Stimulated activated naive CD8-positive, alpha-beta T cell treated with anti-CD3 and anti-CD28 coated beads, Interleukin-15, amount 100 ng/mL, for 72 hours (primary cell): ENCODE data around the gene NAP1L4.

Experiments used
- ATAC-seq: fragments of 150-1000 bp; cut with Tn5 transposase; 2 replicates; pipeline ENCODE4 v1.10.0; 2021; ENCODE audit warnings: mild to moderate bottlenecking, moderate library complexity
- DNase-seq, 2 donors: peaks; one replicate each; pipeline ENCODE4 v3.0.0; 2021 to 2022
- H3K27ac Mint-ChIP-seq, 2 donors: one replicate each; pipeline ENCODE4 v1.8.0; 2022; ENCODE audit warnings: mild to moderate bottlenecking in 2 of 2, mixed read lengths in 2 of 2, moderate library complexity in 2 of 2
- H3K27me3 Mint-ChIP-seq: one replicate; pipeline ENCODE4 v1.8.0; 2022; ENCODE audit warnings: mixed read lengths
- H3K4me1 Mint-ChIP-seq: one replicate; pipeline ENCODE4 v1.8.0; 2022; ENCODE audit warnings: mild to moderate bottlenecking, mixed read lengths
- H3K4me3 Mint-ChIP-seq, 2 donors: one replicate each; pipeline ENCODE4 v1.8.0; 2022; ENCODE audit warnings: mild to moderate bottlenecking in 2 of 2, mixed read lengths in 2 of 2, moderate library complexity in 1 of 2
- H3K9me3 Mint-ChIP-seq, 2 donors: one replicate each; pipeline ENCODE4 v1.8.0; 2022; ENCODE audit warnings: mixed read lengths in 2 of 2

The NAP1L4 gene, protein sequence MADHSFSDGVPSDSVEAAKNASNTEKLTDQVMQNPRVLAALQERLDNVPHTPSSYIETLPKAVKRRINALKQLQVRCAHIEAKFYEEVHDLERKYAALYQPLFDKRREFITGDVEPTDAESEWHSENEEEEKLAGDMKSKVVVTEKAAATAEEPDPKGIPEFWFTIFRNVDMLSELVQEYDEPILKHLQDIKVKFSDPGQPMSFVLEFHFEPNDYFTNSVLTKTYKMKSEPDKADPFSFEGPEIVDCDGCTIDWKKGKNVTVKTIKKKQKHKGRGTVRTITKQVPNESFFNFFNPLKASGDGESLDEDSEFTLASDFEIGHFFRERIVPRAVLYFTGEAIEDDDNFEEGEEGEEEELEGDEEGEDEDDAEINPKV

DNA sequence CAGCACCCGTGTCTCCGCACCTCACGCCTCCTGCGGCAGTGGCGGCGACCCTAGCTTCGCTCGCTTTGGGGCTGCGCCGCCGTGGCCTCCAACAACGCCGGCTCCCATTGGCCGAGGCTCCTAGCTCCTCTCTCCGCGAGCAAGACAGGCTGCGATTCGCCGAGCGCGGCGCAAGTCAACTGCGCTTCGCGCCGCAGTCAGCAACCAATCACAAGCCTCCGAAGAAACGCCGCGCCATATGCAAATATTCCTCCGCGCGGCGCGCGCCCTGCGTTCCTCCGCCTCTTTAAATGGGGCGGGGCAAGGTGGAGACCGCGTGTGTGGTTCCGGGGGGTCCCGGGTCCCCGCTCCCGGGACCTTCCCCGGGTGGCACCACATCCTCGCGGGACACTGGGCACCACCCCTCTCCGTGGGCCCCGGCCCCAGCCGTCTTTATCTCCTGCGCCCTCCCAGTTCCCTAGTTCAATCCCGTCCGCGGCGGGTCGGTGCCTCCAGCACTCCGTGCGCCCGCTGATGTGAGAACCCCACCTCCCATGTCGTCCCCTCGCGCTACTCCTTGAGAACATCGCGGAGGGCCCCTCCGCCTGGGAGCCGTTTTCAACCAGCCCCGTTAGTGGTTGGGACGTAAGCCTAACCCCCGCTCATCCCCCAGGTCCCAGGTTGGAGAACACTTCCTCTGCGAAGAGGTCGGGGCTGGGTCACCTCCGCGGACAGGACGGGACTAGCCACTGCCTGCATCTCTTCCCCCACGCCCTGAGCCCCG lies at the start of gene NAP1L4:
Gene NAP1L4 (minus strand): TSS at position 96 of the 763 bp plus-strand sequence. CDS start 13,109 bp downstream, outside the sequence.
- Mint-ChIP-seq H3K27ac (peak within 1 kb of the TSS; percentile 100), H3K9me3 (no peaks in the 10 kb centered on the region), H3K4me1 (peaks cover 25% of the 10 kb centered on the region), H3K4me3 (peak within 1 kb of the TSS; percentile 99), H3K27me3 (no peaks in the 10 kb centered on the region)
- peak; percentile 95 to 96 for DNase-seq
- ATAC-seq: peak; percentile 87

DNA sequence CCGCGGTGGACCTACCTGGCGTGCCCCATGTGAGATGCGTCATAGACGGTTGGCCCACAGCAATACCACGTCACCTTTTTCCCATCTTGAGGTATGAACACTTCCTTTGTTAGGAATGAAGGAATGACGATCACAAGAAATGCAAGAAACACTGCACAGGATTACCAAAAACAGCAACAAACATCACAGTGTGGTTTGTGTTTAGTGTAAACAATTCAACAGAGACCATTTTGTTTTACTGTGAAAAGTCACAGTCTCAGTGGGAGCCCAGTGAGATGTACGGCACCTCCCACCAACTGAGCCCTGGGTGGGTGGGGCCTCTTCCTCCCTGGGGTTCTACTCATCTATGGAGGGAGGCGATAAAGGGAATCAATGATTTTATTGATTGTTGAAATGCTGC lies 48.8 kb upstream of the NAP1L4 start:
- Mint-ChIP-seq H3K4me1 (peaks cover 31% of the 10 kb centered on the region), H3K27me3 (no peaks in the 10 kb centered on the region), H3K27ac (no peak overlapping the region), H3K4me3 (no peak overlapping the region), H3K9me3 (no peaks in the 10 kb centered on the region)
- no peak for DNase-seq
- no peak for ATAC-seq

DNA sequence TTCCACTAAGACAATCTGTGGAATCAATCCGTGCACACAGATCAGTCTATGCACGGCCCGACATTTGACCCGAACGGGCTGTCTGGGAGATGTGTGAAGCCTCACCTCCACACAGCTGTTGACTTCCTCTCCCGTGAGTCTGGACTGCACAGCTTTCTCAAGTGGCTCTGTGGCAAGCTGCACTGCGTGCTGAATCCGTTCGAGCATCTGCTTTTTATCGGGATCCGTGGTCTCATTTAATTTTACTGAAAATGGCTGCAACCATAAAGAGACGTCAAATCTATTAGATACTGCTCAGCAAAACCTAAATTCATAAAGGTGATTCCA lies 45.8 kb upstream of the NAP1L4 start:
- H3K4me3 Mint-ChIP-seq: no peak overlapping the region
- H3K27ac Mint-ChIP-seq: no peak overlapping the region
- no peaks in the 10 kb centered on the region for H3K27me3 Mint-ChIP-seq
- DNase-seq: no peak
- no peaks in the 10 kb centered on the region for H3K9me3 Mint-ChIP-seq
- peaks cover 19% of the 10 kb centered on the region for H3K4me1 Mint-ChIP-seq
- ATAC-seq: no peak

DNA sequence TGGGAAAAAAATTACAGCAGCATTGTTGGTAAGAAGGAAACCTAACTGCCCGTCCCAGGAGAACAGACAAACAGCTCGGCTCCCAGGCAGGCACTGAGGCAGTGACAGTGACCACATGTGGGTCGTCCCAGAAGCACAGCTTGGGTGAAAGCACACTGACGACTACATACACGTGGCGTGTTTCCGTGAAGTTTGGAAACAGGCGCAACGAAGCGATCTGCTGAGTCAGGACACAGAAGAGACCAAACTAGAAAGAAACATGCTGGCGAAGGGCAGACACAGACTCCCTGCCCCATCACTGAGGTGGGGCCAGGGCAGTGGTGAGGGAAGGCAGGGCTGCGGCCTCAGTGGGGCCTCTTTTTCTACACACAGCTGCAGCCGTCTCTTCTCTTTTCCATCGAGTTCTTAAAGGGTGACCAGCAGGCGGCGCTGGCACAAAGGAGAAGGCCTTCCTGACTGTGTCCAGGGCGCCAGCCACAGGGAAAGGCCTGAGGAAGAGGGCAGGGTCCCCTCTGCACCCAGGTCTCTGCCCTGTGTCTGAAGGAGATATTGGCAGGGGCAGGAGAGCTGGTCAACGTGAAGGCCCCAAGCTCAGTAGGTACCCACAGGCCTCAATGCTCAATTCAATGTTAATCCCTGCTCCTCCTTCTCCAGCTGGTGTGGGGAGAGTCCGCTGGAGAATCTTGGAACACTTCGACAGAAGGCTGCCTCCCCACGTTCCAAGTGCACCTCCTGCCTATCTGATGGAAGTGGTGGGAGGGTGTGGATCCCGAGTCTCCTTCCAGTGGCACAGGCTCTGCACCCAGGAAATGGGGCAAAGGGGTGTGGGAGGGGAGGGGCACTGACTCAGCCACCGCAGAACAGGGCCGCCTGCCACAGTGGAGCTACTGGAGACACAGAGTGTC lies 45.2 kb upstream of the NAP1L4 start:
- Mint-ChIP-seq H3K9me3 (no peaks in the 10 kb centered on the region), H3K4me3 (no peak overlapping the region), H3K27me3 (no peaks in the 10 kb centered on the region), H3K4me1 (peaks cover 14% of the 10 kb centered on the region), H3K27ac (peak overlapping the region in 1 of 2 donors; percentile 86)
- DNase-seq: no peak
- peak; percentile 57 for ATAC-seq

DNA sequence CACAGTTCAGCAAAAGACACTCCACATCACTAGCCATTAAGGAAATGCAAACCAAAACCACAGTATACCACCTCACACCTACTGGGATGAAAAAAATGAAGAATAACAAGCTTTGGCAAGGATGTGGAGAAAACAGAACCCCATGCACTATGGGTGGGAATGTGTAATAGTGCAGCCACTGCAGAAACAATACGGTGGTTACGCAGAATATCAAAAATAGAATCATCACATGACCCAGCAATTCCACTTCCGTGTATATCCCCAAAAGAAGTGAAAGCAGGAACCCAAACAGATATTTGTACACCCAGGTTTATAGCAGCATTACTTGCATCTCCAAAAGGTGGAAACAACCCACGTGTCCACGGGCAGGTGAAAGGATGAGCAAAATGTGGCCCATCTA lies 44.3 kb upstream of the NAP1L4 start:
- ATAC-seq: no peak
- Mint-ChIP-seq H3K27ac (no peak overlapping the region), H3K9me3 (no peaks in the 10 kb centered on the region)

DNA sequence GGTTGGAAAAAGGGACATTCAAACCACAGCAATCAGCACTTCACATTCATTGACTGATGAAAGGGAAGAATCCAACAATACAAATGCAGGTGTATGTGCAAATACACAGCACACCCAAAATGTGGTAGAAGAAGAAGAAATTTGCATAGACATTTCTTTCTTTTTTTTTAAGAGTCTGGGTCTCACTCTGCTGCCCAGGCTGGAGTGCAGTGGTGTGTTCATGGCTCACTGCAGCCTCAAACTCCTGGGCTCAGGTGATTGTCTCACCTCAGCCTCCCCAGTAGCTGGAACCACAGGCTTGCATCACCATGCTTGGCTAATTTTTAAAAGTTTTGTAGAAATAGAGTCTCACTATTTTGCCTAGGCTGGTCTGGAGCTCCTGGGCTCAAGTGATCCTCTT lies 43.2 kb upstream of the NAP1L4 start:
- DNase-seq (no peak), ATAC-seq (no peak)
- H3K4me1 Mint-ChIP-seq: peaks cover 20% of the 10 kb centered on the region
- no peaks in the 10 kb centered on the region for H3K9me3 Mint-ChIP-seq
- no peak overlapping the region for H3K4me3 Mint-ChIP-seq
- no peak overlapping the region for H3K27ac Mint-ChIP-seq
- no peaks in the 10 kb centered on the region for H3K27me3 Mint-ChIP-seq

More for the DNA sequence above, 44.3 kb upstream of the NAP1L4 start:
- Mint-ChIP-seq H3K4me3 (no peak overlapping the region), H3K27me3 (no peaks in the 10 kb centered on the region), H3K4me1 (peaks cover 14% of the 10 kb centered on the region)
- DNase-seq: no peak

DNA sequence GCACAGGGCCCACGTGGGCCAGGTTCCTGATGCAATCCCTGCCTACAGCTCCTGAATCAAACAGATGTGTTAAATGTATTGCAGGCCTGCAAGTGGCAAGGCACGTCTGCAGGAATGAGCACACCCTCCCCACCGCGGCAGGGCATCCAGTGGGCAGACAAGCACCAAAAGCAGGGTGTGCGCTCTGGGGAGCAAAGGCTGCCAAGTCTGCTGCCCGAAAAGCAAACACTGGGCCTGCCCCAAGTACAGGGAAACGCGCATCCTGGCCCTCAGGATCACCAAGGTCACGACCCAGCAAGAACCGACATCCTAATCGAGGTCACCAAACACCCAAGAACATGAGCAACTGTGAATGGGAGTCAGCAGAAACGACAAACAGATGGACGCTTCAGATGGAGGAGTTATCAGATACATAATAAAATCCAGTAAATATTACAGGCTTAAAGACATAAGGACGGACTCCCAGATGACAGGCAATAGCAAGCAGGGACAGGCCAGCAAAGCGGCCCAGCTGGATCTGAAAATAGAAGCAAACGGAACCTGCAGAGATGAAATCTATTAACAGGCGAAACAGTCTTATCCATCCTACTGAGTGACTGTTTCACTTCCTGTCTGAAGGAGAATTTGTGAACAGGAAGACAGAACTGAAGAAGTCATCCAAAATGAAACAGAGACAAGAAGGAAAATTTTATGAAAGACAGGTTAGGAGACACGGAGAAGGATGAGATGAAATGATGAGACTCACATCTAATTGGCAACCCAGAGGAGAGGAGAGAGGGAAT lies 38.4 kb upstream of the NAP1L4 start:
- H3K27ac Mint-ChIP-seq: no peak overlapping the region

DNA sequence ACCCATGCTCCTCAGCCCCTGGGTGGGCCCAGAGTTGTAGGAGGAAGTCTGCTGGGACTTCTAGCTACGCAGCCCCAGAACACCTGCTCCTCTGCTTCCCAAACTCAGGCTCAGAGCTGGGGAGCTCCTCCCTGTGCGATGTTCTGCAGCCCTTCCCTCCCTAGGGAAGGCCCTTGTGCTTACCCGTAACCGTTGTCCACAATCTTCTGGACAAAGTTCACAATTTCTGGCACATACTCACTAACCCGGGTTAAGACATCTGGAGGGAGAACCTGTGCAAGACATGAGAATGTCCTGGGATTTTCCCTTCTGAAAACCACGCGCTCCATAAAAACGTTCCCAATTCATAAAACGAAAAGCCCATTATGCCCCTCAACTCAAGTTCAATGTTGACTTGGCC lies 36.7 kb upstream of the NAP1L4 start:
- DNase-seq (no peak), ATAC-seq (no peak)
- Mint-ChIP-seq H3K9me3 (no peaks in the 10 kb centered on the region), H3K4me3 (no peak overlapping the region), H3K27ac (no peak overlapping the region), H3K27me3 (no peaks in the 10 kb centered on the region), H3K4me1 (peaks cover 8% of the 10 kb centered on the region)

More for the DNA sequence above, 38.4 kb upstream of the NAP1L4 start:
- Mint-ChIP-seq H3K4me1 (peaks cover 6% of the 10 kb centered on the region), H3K4me3 (no peak overlapping the region), H3K27me3 (no peaks in the 10 kb centered on the region), H3K9me3 (no peaks in the 10 kb centered on the region)
- DNase-seq: no peak
- no peak for ATAC-seq

DNA sequence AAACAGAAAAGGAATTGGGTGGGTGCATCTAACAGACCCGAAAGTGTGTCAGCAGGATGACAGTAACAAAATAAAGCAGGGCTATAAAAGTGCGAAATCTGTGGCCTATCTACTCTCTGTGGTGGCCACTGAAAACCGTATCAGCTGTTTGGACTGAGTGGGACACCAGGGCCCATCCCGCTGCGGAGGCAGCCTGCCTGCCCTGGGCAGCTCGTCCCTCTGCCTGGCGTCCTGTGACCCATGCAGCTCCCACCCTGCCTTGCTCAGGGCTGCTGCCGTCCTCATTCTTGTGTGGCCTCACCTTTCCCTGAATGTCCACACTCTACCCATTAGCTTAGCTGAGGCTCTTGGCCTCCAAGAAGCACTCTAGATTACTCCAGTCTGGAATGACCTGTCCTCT lies 34.7 kb upstream of the NAP1L4 start:
- H3K4me1 Mint-ChIP-seq: peaks cover 28% of the 10 kb centered on the region
- no peaks in the 10 kb centered on the region for H3K9me3 Mint-ChIP-seq
- DNase-seq (no peak), ATAC-seq (no peak)
- H3K27me3 Mint-ChIP-seq: no peaks in the 10 kb centered on the region
- no peak overlapping the region for H3K4me3 Mint-ChIP-seq
- no peak overlapping the region for H3K27ac Mint-ChIP-seq

DNA sequence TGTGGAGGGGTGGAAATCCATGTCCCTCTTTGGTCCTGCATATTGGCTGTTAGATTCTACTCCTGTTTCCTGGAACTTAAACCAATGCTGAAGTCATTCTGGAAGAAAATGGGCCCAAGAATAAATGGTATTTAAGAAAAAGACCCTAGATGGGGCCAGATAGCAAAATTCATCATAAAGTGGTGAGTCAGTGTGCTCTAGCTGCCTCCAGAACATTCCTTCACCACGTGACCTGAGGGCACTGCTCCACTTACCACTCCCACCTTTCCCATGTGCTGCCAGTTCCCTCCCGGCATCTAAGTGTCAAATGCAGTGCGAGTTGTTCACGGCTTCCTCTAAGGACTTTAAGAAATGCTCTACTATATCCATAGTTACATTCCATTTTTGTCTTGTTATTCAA lies 30.9 kb upstream of the NAP1L4 start:
- Mint-ChIP-seq H3K27ac (peak overlapping the region; percentile 72 to 74), H3K4me3 (peak overlapping the region; percentile 17 to 74), H3K9me3 (no peaks in the 10 kb centered on the region), H3K4me1 (peaks cover 58% of the 10 kb centered on the region), H3K27me3 (no peaks in the 10 kb centered on the region)
- DNase-seq (no peak), ATAC-seq (no peak)

DNA sequence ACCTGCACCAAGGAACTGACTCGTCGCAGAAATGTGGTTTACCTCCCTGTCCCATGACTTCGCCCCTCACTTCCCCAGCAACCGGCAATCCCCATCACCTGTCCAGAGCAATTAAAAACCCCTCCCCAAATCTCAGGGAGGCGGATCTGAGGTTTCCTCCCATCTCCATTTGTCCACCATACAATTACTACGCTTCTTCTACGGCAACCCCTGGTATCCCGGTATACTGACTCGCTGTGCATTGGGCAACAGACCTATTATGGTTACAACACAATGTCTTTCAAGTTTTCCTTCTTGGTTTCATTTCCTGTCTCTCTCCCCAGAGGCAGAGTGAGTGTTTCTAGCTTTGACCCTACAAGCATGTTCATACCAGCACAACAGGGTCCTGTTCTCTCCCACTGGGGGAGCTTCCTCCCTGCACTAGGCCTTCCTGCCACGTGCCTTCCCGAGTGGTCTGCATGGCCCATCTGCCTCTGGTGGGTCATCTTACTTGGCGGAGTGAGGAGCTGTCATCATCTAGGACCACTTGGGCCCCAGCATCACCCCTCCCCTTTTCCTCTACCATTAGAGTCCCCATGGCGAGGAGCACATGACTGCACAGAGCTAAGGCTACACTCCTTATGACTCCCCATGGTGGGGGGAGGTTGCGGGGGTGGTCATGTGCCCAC lies 30.3 kb upstream of the NAP1L4 start:
- H3K4me1 Mint-ChIP-seq: peaks cover 64% of the 10 kb centered on the region
- H3K4me3 Mint-ChIP-seq: peak overlapping the region; percentile 60 to 74
- ATAC-seq (peak; percentile 91), DNase-seq (peak in 1 of 2 donors; percentile 30)
- peak overlapping the region; percentile 72 to 74 for H3K27ac Mint-ChIP-seq
- no peaks in the 10 kb centered on the region for H3K27me3 Mint-ChIP-seq
- no peaks in the 10 kb centered on the region for H3K9me3 Mint-ChIP-seq

DNA sequence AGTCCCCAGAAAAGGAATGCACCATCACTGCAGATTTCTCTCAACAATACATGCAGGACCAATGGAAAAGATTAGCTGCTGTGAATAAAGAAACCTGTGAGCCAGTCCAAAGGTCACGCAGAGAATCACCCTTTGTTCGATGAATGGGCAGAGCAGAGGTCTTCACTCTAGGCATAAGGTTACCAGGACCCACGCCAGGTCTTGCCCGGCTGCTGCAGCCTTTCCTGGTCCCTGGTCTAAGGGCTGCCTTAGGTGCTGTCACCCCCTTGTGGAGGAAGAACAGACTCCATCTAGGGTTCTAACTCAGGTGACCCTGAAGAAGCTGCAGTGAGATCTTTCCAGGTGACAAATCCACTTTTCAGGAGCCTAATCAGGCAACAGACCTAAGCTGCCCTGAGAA lies 29.0 kb upstream of the NAP1L4 start:
- Mint-ChIP-seq H3K27ac (no peak overlapping the region), H3K9me3 (no peaks in the 10 kb centered on the region), H3K4me1 (peaks cover 77% of the 10 kb centered on the region), H3K4me3 (no peak overlapping the region), H3K27me3 (no peaks in the 10 kb centered on the region)
- ATAC-seq: peak; percentile 41
- DNase-seq: no peak

DNA sequence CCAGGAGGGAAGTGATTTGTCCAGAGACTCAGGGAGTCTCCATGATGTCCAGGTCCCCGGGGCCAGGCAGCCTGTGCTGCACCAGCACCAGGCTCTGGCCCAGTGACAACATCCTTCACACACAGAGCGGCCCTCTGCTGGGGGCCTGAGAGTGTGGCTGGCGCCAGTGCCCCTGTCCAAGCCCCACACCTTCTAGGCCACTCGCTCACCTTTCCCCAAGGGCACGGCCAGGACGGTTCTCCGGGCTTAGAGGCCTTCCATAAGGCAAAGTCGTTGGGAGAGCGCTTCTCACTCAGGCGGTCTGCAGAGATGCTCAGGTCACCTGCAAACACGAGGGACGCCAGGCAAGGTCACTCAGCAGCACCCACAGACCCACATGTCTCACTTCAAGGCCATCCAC lies 27.9 kb upstream of the NAP1L4 start:
- H3K4me3 Mint-ChIP-seq: peak overlapping the region in 1 of 2 donors; percentile 19
- H3K4me1 Mint-ChIP-seq: peaks cover 88% of the 10 kb centered on the region
- ATAC-seq (no peak), DNase-seq (no peak)
- H3K27me3 Mint-ChIP-seq: no peaks in the 10 kb centered on the region
- no peaks in the 10 kb centered on the region for H3K9me3 Mint-ChIP-seq
- peak overlapping the region; percentile 52 to 94 for H3K27ac Mint-ChIP-seq

DNA sequence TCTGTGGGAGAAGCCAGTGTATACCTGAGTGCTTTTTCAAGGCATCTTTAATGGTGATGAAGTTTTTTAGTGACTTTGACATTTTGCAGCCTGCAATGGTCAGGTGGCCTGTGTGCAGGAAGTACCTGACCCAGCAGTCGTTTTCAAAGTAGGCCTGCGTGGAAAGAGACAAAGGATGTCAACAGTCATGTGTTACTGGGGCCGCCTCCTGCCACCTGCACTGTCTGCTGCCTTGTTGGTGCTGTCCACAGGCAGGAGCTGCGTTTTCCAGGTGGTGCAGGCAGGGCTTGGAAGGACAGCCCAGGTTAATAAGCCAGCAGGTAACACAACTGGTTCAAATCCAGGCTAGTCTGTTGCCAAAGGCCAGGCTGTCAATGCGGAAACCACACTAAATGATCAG lies 26.5 kb upstream of the NAP1L4 start:
- Mint-ChIP-seq H3K9me3 (no peaks in the 10 kb centered on the region), H3K4me1 (peaks cover 98% of the 10 kb centered on the region), H3K4me3 (no peak overlapping the region), H3K27ac (peak overlapping the region in 1 of 2 donors; percentile 95), H3K27me3 (no peaks in the 10 kb centered on the region)
- DNase-seq: no peak
- no peak for ATAC-seq
